ENCODE measurements around the gene BUB1B.

DNA sequence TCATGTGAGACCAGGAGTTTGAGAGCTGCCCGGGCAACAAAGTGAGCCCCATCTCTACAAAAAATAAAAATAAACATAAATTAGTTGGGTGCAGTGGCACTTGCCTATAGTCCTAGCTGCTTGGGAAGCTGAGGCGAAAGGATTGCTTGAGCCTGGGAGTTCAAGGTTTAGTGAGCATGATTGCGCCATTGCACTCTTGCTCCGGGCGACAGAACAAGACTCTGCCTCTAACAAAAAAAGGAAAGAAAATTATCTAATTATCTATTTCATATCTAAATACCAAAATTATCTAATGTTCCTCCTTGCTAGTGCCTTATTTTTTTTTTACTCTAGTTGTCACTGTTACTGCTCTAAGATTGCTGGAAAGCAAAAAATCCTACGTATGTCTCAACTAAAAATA, 61.3 kb downstream of the BUB1B start:
- no peak for TF ChIP-seq CTCF (conservative IDR thresholded peaks at IDR 0.05; ENCODE audit: low read length)
- TF ChIP-seq EZH2phosphoT487 (IDR thresholded peaks at IDR 0.05; ENCODE audit: borderline replicate concordance, low read depth, low read length): no peak

Measured in OCI-LY7 (cell line).